ENCODE measurements around the gene PTPRU. TPM values are rescaled to one million over a fixed set of nuclear protein-coding genes. Genes with fewer than 3 reads are reported as not detected.

The PTPRU gene
- total RNA-seq, 1 experiment from 2014 or later = 0.72 TPM

DNA sequence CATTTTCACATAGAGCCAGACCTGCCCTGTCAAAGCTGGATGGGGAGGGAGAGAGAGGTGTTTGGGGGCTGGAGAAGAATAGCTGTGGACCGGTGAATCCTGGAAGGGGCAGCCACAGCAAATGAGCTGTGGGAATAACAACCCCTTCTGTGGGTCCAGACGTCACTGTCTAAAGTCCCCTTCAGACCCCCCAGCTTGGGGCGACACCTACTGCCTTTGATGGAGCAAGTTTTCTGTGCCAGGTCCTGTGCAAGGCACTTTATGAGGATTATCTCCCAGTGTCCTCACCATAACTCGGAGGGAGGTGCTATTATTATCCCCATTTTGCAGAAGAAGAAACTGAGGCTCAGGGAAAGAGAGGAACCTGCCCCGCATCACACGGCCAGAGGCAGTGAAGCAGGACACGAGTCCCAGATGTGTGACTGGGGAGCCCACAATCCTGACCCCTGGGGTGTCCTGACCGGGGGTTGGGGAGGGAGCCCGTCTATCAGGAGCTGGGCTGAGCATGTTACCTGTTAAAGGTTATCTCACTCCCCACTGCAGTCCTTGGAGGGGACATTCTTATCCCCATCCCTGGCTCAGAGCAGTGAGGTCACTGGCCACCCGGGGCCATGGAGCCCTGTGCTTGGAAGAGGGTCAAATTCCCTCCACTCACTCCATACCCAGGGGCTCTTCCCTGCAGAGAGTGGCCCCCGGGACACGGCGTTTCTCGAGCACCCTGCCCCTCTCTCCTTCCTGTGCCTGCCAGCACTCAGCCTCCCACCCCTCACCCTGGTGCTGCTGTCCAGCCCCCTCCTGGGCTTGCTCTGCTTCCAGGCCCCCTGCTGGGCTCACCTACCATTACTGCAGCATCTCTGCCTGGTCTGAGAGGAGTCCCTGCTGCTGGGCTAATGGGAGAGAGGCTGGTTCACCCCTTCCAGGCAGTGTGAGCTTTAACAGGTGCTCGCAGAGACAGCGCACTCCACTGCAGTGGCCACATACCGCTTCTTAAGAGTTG lies 132.9 kb downstream of the PTPRU start:
- H3K27me3 ChIP-seq (ENCODE audit: control insufficient read depth, insufficient read depth, low read length) = peaks cover 30% of the 10 kb centered on the region
- DNase-seq (ENCODE audit: low read depth, low spot score) (no peak), ATAC-seq (peak; percentile 53; the same call in 1 of the 2 replicates)
- no peaks in the 10 kb centered on the region for H3K4me1 ChIP-seq (ENCODE audit: control insufficient read depth, insufficient read depth, low read length)
- H3K4me3 ChIP-seq (ENCODE audit: low read depth in 2 of 2, low read length in 2 of 2) = no peak overlapping the region
- no peak for TF ChIP-seq POLR2AphosphoS5 (IDR thresholded peaks at IDR 0.05; ENCODE audit: low read depth, low read length)
- TF ChIP-seq, protein P1, sequence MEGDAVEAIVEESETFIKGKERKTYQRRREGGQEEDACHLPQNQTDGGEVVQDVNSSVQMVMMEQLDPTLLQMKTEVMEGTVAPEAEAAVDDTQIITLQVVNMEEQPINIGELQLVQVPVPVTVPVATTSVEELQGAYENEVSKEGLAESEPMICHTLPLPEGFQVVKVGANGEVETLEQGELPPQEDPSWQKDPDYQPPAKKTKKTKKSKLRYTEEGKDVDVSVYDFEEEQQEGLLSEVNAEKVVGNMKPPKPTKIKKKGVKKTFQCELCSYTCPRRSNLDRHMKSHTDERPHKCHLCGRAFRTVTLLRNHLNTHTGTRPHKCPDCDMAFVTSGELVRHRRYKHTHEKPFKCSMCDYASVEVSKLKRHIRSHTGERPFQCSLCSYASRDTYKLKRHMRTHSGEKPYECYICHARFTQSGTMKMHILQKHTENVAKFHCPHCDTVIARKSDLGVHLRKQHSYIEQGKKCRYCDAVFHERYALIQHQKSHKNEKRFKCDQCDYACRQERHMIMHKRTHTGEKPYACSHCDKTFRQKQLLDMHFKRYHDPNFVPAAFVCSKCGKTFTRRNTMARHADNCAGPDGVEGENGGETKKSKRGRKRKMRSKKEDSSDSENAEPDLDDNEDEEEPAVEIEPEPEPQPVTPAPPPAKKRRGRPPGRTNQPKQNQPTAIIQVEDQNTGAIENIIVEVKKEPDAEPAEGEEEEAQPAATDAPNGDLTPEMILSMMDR (IDR thresholded peaks at IDR 0.05) = no peak
- no peak for TF ChIP-seq TCF7L2 (IDR thresholded peaks at IDR 0.05; ENCODE audit: low read depth, low read length)
- TF ChIP-seq, protein P2, sequence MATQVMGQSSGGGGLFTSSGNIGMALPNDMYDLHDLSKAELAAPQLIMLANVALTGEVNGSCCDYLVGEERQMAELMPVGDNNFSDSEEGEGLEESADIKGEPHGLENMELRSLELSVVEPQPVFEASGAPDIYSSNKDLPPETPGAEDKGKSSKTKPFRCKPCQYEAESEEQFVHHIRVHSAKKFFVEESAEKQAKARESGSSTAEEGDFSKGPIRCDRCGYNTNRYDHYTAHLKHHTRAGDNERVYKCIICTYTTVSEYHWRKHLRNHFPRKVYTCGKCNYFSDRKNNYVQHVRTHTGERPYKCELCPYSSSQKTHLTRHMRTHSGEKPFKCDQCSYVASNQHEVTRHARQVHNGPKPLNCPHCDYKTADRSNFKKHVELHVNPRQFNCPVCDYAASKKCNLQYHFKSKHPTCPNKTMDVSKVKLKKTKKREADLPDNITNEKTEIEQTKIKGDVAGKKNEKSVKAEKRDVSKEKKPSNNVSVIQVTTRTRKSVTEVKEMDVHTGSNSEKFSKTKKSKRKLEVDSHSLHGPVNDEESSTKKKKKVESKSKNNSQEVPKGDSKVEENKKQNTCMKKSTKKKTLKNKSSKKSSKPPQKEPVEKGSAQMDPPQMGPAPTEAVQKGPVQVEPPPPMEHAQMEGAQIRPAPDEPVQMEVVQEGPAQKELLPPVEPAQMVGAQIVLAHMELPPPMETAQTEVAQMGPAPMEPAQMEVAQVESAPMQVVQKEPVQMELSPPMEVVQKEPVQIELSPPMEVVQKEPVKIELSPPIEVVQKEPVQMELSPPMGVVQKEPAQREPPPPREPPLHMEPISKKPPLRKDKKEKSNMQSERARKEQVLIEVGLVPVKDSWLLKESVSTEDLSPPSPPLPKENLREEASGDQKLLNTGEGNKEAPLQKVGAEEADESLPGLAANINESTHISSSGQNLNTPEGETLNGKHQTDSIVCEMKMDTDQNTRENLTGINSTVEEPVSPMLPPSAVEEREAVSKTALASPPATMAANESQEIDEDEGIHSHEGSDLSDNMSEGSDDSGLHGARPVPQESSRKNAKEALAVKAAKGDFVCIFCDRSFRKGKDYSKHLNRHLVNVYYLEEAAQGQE (IDR thresholded peaks at IDR 0.05; ENCODE audit: insufficient read depth in 1 of 2, low read depth in 2 of 2, low read length in 1 of 2) = no peak
- TF ChIP-seq SIN3A (IDR thresholded peaks at IDR 0.05; ENCODE audit: borderline replicate concordance, insufficient read depth, low read depth, low read length) = no peak
- H3K27ac ChIP-seq (ENCODE audit: low read length) = no peak overlapping the region
- CTCF ChIA-PET = no interaction called here
- no TSS peak for BruUV-seq (replicated peaks)
- intact Hi-C loops (cut with micrococcal nuclease; ENCODE audit: unreplicated experiment) = no loop called here
- H3K9me3 ChIP-seq (ENCODE audit: control insufficient read depth, insufficient read depth, low read depth, low read length) = no peaks in the 10 kb centered on the region
- in situ Hi-C loops (cut with HindIII; ENCODE audit: low pct_unique_long_range_greater_than_20kb, low sequenced_read_pairs) = no loop called here
- no peaks in the 10 kb centered on the region for H3K36me3 ChIP-seq (ENCODE audit: control insufficient read depth, insufficient read depth, low read length)
- POLR2A ChIA-PET = no interaction called here

DNA sequence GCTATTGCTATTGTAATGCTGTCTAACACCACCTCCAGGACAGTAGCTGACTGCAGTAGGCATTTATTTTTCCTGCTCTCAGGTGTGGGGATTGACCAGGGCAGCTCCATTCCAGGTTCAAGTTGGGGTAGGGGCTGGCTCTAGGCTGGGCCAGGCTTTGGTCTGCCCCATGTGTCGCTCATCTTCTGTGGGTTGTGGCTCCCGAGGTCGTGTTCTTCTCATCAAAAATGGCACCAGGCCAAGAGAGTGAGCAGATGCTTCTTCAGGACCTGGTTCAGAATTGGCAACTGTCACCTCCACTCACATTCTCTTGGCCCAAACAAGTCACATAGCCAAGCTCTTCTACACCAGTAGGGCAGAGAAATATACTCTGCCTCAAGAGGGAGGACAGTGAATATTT lies 133.7 kb downstream of the PTPRU start:
- DNase-seq (ENCODE audit: low read depth, low spot score) = no peak
- ATAC-seq = 0 out of 2 replicates have a peak, but pooled peaks have one; percentile 17
- POLR2A ChIA-PET = no interaction called here
- in situ Hi-C loops (cut with HindIII; ENCODE audit: low pct_unique_long_range_greater_than_20kb, low sequenced_read_pairs) = no loop called here
- Histone ChIP-seq H3K4me1 (ENCODE audit: control insufficient read depth, insufficient read depth, low read length) (no peaks in the 10 kb centered on the region), H3K9me3 (ENCODE audit: control insufficient read depth, insufficient read depth, low read depth, low read length) (no peaks in the 10 kb centered on the region), H3K4me3 (ENCODE audit: low read depth in 2 of 2, low read length in 2 of 2) (no peak overlapping the region), H3K27me3 (ENCODE audit: control insufficient read depth, insufficient read depth, low read length) (peaks cover 30% of the 10 kb centered on the region), H3K36me3 (ENCODE audit: control insufficient read depth, insufficient read depth, low read length) (no peaks in the 10 kb centered on the region), H3K27ac (ENCODE audit: low read length) (no peak overlapping the region)
- intact Hi-C loops (cut with micrococcal nuclease; ENCODE audit: unreplicated experiment) = loop anchor here (10.0 kb wide), 1 partner anchor 715 kb away; no protein-coding TSS in a partner anchor
- CTCF ChIA-PET = no interaction called here
- TF ChIP-seq, protein P1 (IDR thresholded peaks at IDR 0.05) = no peak
- TF ChIP-seq POLR2AphosphoS5 (IDR thresholded peaks at IDR 0.05; ENCODE audit: low read depth, low read length) (no peak), TCF7L2 (IDR thresholded peaks at IDR 0.05; ENCODE audit: low read depth, low read length) (no peak), SIN3A (IDR thresholded peaks at IDR 0.05; ENCODE audit: borderline replicate concordance, insufficient read depth, low read depth, low read length) (no peak)
- TF ChIP-seq, protein P2 (IDR thresholded peaks at IDR 0.05; ENCODE audit: insufficient read depth in 1 of 2, low read depth in 2 of 2, low read length in 1 of 2) = no peak
- BruUV-seq (replicated peaks) = no TSS peak
